DMS114 treated with DMSO at 0.1 percent for 48 hours (cell line): ENCODE data around the gene TMOD4.
A peak's percentile ranks its signal among the peaks of the same experiment; 100 is the strongest.

Source experiments
- DNase-seq: peaks from one replicate; lab custom pipeline; 2025; ENCODE audit not compliant: unreplicated experiment; lab: John Stamatoyannopoulos, UW

TMOD4 gene

DNA sequence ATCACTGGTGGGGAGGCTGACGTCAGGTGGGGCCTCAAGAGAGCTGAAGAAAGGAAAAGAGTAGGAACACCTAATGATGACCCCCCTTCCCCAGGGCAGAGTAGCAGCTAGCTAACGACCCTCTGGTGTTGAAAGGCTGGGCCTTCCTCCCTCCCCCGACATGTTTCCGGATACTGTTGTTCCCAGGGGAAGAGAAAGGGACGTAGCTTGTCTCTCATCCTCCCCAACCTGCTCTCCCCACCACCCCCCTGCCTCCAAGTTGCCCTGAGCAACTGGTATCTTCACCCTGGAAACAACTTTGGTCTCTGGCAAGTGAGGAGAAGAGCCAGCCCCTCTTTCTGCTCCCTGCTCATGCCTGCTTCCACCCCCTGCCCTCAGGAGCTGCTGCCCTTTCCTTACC, 31.8 kb downstream of the TMOD4 start:
- no peak for DNase-seq

DNA sequence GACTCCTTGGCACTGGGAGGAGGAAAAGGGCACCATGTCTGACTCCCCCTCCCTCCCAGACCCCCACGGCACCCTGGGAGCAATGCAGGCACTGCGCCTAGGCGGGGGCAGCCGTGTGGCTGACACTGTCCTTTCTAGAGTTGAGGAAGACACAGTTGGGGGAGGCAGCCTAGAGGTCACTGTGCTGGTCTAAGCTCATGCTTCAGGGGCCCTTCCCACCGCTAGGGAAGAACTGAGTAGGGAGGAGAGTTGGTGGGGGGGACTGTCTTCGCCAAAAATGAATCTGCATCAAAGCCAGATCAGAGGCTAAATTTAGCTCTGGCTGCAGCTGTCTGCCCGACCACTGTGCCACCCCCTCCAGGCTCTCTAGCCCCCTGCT, 32.7 kb downstream of the TMOD4 start:
- no peak for DNase-seq

DNA sequence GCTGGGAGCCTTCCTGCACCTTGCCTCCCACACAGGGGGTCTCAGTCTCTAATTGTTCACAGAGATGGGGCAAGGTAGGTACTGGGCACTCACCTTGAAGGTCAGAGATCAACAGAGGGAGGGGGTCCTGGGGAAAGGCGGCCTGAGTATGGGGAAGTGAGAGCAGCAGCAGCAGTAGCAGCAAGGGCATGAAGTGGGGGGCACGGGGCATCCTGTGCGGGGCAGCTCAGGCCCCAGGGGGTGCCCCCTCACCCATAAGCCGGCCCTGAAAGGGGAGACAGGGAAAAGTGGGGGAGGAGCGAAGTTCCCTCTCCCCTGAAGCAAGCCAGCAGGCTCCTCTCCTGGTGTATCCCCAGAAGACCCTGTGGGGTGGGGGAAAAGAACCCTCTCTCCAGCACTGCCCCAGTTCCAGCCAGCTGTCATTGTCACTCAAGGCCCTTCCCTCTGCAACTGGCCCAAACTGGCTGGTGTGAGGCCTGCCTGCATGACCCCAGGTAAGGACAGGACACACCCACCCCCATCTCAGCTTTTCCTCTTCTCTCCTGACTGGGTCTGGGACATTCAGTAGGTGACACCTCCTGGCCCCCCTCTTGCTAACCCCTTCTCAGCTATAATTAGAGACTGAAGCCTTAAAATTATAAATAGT, 33.2 kb downstream of the TMOD4 start:
- DNase-seq, result no peak

DNA sequence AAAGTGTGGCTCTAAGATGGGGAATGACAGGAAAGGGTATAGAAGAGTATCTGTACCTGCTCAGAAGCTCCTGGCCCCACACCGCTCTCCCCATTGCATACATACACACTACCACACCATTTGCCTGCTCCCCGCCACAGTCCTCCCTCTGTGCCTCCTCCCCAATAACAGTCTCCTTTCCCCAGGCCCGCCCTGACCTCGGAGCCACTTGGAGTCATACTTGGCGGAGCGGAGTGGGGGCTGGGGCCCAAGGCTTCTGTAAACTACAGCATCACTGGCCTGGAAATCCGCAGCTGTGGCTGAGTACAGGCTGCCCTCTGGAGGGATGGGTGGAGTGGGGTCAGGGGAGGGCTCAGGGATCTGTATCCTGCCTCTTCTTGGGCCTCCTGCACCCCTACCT, 38.0 kb downstream of the TMOD4 start:
- no peak for DNase-seq

DNA sequence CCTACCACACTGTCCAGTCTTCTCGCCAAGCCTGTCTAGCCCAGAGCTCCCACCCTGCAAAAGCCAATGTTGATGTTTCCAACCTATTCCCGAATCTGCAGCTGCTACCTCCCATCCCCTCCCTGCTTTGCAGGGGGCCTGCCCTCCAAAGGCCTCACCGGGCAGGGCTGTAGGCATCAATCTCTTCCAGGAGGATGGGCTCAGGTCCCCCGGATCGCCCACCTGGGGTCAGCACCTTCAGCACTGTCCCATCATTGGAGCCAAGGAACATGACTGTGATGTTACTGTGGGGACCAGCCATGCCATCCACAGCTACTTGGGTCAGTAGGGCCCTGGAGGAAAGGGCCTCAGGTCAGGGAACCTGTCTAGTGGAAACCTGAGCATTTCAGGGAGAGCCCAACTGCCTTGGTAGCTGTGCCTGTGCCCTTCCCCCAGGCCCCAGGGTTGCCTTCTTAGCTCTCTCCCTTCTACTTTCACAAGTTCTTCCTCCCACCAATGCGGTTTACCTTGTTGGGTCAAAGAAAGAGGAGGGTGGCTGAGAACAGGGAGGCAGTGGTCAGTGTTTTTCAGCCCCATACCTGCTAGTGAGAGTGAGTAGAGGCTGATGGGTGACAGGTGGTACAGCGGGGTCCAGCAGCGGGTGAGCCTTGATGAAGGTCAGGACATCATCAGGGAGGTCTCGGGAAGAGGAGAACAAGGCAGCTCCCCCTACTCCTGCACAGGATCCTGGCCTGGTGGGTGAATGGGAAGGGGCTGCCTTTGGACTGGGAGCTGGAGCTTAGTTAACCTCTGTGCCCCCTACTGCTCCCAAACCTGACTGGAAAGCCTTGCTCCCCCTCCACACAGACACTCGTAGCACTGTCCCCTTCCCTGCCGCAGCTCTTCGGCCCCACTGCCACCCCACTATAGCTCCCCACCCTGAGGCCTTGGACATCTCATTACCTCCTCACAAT, 40.1 kb downstream of the TMOD4 start:
- DNase-seq, result no peak

DNA sequence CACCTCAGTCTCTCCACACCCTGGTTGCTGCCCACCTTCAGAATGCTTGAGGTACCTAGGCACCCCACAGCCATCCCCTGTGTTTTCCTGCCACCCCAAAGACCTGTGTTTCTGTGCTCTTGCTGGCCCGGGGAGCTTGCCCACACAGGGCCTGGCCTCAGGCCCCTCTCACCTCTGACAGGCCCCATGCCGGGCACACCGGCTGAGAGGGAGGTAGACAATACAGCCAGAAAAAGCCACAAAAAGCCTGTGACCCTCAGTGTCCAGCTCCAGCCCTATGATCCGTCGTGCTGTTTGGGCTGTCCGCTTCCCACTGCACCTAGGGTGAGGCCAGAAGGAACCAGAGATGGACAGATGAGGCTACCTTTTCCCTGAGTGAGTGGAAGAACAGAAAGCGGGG, 40.8 kb downstream of the TMOD4 start:
- DNase-seq, result no peak

DNA sequence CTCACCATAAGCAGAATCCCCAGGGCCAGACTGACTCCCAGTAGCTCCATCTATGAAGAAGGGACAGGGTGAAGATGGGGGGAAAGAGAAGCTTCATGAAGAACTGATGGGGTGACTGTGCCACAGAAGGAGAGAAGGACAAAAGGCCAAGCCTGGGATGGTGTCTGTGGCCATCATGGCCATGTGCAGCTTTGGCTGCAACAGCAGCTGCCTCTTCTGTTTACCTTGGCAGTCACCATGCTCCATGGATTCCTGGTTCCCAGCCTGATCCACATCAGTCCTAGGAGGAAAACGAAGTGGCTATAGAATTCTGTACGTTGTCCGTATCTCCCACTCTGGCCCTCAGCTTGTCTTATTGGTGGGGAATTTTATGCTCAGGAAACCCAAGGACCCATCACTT, 41.4 kb downstream of the TMOD4 start:
- no peak for DNase-seq

DNA sequence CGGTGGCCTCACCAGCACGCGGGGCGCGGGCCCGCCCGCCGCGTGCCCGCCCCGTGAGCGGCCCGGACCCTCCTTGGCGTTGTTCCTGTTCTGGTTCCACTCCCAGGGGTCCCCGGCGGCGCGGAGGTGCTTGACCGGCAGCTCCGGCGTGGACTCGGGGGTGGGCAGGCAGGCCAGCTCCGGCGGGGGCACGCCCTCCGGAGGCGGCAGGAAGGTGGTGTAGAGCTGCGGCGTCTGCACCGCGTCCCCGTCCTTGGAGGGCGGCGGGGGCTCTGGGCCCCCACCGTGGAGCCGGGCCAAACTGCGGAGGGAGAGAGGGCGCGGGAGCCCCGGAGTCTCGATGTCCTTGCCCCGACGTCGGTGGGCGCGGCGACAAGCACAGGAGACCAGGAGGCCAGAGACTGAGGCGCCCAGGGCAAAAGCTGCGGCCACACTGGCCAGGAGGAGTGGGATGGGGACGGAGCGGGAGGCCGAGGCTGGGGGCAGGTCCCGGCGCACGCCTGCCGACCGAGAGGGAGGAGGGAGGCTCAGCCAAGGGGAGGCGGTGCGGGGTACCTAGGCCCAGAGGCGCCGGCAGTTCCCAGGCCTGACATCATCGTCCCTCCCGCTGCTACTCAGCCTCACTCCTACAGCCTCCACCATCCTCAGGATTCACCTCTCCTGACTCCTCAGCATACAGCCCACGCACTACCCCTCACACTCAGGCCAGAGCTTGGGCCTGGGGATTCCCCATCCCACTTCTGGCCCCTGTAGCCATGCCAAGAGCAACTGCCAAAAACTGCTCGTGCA, 42.6 kb downstream of the TMOD4 start:
- no peak for DNase-seq

DNA sequence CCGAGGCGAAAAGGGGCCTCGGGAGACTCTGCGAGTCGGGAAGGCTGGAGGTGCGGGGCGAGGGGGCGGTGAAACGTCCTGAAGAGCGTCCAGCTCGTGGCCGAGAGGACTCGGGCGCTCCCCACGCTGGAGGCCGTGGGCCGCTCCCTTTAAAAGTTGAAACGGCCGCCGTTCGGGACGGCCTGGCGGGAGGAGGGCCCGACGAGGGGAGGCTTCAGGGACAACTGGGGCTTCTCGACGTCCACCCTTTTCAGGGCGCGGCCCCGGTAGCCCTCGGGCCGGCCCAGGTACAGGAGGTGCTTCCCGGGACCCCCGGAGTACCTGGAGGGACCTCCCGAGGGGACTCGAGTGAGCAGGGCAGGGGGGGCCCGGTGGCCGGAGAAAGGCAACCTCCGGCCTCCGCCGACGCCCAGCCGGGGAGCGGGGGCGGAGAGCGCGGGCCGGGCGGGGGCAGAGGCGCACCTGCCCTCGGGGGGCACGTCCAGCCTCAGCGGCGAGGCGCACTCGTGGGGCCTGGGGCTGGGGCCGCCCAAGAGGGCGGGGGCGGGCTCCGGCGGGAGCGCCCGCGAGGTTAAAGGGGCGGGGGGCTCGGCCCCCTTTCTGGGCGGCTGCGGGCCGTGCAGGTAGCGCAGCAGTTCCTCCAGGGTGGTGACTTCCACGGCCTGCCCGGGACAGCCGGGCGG, 43.3 kb downstream of the TMOD4 start:
- no peak for DNase-seq

DNA sequence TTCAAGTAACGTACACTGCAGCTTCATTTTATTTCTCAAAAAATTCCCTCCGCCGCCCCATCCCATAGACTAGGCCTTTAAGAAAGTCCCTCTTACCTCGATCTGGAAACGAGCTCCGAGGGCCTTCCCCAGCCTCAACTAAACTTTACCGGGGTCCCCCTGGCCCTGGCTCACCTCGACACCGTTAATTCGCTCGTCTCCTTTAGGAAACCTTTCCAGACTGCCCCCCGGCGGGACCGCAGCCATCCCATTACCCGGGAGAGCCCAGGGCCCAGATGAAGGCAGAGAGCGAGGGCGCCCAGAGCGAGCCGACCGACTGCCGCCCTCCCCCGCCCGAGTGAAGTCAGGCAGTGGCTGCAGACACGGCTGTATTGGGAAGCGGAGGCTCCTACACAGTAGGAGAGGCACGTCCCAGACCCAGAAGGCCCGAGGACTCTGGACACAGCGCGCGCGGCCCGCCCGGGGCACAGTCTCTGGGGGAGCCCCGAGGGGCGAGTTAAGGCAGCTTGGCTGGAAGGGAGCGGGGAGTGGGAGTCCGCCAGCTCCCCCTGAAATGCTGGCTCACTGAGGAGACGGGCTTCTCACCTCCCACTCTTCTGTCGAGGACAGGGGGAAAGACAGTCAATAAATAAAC, 44.0 kb downstream of the TMOD4 start:
- DNase-seq, result no peak

DNA sequence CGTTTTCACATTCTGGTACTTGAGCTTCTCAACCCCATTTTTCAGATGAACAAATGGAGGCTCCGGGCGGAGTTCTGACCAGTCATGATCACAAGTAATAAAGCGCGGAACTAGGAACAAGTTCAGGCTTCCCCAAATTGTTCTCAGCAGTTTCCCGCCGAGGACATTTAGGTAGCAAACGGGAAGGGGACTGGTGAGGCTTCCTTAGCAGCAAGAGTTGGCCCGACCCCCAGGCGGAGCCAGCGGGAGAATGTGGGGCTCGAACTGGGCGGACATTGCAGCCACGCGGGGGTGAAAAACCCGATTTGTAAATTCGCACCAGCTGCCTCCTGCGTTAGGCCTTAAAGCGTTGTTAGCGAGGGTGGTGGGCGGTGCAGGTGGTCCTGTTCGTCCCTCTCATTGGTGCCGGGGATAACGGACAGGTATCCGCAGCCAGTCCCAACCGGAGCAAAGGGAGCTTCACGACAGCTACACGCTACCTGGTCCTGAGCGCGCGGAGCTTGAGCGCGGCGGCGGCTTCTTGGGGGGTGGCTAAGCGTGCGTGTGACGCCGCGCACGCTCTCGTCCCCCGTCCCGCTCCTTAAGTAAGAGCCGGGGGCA, 44.7 kb downstream of the TMOD4 start:
- DNase-seq, result peak; percentile 82

DNA sequence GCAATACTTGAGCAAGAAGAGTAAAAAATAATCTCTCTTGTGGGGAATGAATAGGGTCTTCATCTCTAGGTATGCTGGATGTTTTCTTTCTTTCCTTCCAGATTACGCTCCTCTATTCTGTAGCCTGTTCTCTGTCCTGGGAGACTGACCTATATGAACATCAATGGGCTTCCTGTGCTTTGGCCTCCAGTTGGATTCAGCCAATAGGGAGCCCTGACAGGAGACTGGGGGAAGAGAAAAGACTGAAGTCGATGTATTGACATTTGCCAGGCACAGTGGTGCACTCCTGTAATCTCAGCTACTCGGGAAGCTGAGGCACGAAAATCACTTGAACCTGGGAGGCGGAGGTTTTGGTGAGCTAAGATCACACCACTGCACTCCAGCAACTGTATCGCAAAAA, 47.0 kb downstream of the TMOD4 start:
- no peak for DNase-seq

DNA sequence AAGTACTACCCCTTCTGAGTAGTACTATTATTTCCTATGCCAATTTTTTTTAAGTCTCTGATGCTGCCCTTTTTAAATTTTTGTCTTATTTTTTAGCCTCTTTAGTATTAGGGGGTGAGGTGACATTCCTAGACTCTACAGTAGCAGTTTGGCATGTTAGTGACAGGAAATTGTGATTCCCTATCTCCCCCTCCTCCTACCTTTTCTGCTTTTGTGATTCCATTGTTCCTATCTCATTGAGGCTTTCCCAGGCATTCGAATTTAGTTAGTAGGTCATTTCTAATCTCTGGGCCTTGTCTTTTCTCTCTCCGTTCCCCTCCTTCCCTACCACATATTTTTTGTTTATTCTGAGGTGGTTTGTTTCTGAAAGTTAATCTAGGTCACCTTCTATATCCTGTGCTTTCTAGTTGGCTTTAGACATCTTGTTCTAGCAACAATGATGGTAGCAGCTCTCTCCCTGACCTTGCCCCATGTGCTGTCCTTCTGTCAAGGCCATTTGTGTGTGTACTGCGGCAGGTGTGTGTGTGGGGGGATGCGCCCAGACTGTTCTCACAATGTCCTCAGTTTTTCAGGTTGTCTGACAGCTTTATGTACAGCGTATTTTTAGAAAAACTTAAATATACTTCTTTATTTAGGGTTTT, 50.9 kb downstream of the TMOD4 start:
- no peak for DNase-seq
